ENCODE measurements around the gene PRKCZ.

PRKCZ gene

DNA sequence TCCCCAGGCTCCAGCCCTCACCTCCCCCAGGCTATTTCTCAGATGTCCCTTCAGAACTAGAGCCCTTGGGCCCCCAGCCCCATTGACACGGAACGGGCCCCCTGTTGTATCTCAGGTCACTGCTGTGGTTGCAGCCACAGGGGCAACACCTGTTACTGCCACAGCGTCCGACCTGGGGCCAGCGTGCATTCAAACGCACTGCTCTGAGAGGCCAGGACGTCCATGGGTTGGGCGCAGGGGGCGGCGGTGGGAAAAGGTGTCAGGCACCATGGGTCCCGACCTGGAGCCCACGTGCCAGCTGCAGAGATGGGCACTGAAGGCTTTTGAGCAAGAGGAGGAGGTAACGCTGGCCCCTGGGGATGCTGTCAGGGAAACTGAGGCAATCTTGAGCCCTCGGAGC is 131.1 kb downstream of the PRKCZ start:
- no peak for DNase-seq

DNA sequence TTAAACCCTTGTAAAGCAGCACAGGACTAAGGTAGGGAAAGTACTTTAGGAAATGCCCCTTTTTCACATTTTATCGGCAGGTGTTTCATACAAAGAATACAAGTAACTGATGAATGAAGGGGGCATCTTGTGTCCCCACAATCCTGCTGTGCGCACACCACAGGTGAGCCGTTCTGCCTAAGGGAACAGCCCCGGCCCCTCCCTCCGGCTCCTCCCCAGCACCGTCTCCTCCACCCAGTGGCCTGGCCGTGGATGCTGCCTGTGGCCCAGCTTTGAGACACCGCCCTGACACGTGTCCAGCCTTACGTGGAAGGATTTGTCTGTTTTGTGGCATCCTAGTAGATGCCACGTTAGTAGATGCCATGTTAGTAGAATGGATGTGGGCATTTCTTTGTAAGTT is 131.5 kb downstream of the PRKCZ start:
- no peak for DNase-seq

DNA sequence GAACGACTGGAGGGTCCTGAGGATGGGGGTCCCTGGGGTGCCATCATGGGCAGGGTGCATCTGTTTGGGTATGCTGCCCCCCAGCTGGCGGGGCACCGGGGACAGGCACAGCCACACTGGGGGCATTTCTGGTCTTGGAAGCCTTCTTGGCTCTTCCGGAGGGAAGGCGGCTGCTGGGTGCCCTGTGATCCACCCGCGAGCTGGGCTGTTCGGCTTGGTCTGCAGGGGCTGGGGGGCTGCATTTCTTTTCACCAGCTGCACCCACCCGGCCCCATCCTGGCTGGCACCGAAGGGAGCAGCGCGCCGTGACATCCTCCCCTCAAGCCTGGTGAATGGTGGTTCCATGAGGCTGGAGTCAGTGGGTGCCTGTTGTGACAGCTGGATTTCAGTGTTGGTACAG is 132.2 kb downstream of the PRKCZ start:
- DNase-seq: no peak

DNA sequence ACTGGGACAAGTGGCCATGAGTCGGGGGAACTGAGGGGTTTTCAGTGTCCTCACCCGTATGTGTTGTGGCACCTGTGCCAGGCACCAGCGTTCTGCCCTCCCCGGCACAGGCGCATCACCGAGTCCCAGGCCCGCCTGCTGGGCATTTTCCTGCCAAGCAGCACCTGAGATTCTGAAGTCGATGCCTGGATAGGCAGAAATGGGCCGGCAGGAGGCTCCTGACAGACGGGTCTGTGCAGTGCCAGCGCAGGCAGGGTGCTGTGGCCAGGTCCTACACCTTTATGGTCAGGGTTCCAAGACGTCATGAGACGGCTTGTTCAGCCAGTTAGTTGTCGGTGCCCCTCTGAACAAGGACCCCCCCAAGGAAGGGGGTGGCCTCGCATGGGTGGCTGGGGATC is 133.7 kb downstream of the PRKCZ start:
- no peak for DNase-seq

DNA sequence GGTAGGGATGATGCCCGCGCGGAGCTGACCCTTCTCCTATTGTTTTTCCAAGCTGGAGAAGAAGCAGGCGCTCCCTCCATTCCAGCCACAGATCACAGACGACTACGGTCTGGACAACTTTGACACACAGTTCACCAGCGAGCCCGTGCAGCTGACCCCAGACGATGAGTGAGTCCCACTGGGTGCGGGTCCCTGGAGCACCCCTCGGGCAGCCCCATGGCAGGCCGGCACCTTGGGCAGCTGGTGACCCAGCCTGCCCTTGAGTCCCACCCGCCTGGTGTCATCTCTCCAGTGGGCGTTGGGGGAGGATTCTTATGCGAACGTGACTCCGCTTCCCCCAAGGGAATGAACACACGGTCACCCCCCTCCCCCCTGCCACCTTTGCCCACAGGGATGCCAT is 134.3 kb downstream of the PRKCZ start:
- no peak for DNase-seq

DNA sequence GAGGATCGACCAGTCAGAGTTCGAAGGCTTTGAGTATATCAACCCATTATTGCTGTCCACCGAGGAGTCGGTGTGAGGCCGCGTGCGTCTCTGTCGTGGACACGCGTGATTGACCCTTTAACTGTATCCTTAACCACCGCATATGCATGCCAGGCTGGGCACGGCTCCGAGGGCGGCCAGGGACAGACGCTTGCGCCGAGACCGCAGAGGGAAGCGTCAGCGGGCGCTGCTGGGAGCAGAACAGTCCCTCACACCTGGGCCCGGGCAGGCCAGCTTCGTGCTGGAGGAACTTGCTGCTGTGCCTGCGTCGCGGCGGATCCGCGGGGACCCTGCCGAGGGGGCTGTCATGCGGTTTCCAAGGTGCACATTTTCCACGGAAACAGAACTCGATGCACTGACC is 134.7 kb downstream of the PRKCZ start:
- no peak for DNase-seq

DNA sequence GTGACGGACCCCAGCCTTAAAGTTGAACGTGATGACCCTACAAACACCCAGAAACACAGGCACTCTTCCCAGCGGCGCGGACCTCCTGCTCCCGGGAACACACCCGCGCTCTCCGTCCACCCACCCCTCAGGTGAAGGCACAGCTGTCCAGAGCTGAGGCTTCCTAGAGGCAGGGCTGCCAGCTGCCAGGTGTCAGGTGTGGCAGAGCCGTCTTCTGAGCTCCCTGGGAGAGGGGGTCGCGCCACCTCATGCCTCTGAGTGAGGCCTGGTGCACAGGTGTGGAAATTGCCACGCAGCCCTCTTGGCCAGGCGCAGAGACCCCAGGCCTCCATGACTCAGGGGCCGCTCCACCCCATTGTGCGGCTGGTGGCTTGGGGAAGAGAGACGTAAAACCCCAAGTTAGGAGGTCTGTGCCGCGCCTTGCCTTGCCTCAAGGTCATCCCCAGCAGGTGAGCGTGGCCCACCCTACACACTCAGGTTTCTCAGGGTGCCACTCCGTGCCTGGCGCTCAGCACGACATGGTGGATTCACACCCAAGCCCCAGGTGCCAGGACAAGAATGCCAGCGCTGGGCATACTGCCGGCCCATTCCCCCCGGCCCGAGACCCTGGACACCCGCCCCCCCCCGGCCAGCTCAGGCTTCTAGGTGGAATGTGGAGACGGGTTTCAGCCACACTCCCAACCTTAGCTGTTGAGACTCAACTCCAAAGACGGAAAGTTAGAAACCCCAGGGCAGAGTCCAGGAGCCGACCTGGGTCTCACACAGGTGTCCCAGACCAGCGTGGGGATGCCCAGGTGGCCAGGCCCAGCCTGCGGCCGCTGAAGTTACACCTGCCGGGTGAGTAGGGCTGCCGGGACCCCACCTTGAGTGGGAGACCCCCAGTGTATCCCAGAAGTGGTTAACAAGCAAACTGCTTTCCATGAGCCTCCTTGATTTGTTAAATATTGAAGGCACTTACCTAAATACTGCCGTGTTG is 136.0 kb downstream of the PRKCZ start:
- DNase-seq: peak; percentile 21

DNA sequence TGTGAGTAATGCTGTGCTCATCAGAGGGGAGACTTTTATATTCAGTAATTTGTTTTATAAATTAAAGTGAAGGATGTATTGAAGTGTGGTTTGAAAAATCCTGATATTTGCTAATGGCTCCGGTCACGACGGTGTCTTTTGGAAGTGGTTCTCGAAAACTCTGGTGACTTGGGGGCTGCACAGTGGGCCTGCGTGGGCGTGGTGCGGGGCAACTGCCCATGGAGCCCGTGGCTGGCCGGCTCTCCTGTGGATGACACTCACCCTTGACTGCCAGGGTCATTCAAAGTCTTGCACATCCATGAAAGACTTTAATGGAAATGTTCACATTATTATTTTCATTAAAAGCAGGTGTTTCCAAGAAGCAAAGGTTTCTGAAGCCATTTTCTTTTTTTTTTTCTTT is 136.7 kb downstream of the PRKCZ start:
- DNase-seq: no peak

DNA sequence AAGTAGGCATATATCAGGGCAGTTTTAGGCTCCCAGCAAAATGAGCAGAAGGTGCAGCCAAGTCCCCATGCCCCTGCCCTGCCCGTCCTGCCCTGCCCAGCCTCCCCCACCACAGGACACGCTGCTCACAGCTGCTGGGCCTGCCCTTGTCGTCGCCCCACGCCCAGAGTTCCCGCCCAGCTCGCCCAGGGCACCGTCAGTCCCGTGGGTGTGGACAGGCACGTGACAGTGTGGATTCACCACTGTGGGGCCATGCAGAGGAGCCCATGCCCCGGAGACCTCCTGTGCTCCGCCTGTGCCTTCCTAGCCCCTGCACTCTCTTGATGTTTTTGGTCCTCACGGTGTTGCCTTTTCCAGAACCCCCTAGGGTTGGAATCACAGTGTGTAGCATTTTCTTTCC is 137.4 kb downstream of the PRKCZ start:
- DNase-seq: no peak

DNA sequence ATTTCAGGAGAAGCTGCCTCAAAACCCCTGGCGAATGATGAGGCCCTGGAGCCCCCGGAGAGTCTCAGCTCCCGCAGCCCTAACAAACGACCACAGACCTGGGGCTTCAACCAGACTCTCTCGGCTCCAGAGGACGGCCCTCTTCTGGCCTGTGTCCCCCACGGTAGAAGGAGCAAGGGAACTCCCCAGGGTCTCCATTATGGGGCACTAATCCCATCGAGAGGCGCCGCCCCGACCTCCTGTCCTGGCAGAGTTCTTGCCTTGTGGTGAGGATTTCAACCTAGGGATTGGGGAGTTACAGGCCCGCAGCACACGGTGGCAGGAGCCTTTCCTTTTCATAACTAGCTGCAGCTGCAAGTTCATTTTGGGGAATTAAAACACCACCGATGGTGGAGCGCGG is 138.1 kb downstream of the PRKCZ start:
- no peak for DNase-seq

DNA sequence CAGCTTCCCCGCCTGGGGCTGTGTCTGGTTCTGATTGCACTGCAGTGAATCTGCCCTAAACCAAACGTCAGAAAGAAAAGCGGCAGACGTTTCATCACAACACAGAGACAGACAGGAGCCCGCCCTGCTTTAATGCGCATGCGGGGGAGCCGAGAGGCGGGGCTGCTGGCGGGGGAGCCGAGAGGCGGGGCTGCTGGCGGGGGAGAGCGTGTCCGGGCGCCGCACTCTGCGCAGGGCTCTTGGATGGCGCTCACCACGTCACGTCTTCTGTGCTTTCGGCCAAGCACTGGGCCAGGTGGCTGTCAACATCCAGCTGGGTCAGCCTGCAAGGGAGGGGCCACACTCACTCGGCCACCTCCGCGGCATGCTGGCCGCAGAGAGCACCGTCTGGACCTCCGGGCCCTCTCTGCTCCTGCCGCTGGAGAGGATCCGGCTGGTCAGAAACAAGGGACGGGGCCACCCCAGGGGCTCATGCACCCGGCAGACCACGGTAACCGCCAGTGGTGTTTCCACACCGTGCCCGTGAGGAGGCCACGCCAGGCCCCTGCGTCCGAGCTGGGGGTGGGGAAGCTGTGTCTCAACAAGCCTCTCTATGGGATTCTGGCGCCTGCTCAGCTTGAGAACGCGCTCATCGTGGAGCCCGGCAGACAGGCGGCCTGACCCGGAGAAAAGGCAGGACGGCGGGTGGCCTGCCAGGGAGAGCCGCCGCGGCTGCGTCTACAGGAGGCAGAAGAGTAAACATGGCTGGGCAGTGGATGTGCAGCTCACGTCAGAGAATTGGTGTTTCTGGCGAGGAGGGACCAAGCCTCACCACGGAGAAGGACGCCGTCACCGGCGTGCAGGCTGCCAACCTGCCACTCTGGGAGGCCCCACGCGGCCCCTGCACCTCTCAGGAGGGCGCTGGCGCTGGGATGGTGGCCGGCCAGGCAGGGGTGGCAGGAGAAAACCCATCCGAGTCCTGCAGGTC is 139.5 kb downstream of the PRKCZ start:
- DNase-seq: peak; percentile 97

DNA sequence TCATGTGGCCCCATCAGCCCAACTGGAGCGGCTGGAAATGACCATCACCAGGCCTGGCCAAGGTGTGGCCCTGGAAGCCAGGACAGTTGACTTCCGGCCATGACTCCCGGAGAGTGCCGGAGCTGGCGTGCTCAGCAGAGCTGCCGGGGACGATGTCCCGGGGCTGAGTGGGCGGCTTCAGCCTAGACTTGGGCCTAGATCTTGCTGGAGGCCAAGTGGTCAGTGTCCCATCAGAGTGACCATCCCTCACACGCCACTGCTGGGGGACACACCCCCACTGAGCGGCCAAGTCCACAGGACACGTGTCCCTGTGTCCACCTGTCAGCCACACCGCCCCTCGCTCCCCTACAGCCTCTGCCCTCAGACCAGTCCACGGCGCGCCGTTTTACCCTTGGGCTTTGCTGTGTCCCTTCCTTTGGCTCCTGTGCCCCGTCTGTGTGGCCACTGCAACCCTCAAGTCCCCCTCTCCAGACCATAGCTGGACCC is 140.3 kb downstream of the PRKCZ start:
- peak; percentile 50 for DNase-seq

DNA sequence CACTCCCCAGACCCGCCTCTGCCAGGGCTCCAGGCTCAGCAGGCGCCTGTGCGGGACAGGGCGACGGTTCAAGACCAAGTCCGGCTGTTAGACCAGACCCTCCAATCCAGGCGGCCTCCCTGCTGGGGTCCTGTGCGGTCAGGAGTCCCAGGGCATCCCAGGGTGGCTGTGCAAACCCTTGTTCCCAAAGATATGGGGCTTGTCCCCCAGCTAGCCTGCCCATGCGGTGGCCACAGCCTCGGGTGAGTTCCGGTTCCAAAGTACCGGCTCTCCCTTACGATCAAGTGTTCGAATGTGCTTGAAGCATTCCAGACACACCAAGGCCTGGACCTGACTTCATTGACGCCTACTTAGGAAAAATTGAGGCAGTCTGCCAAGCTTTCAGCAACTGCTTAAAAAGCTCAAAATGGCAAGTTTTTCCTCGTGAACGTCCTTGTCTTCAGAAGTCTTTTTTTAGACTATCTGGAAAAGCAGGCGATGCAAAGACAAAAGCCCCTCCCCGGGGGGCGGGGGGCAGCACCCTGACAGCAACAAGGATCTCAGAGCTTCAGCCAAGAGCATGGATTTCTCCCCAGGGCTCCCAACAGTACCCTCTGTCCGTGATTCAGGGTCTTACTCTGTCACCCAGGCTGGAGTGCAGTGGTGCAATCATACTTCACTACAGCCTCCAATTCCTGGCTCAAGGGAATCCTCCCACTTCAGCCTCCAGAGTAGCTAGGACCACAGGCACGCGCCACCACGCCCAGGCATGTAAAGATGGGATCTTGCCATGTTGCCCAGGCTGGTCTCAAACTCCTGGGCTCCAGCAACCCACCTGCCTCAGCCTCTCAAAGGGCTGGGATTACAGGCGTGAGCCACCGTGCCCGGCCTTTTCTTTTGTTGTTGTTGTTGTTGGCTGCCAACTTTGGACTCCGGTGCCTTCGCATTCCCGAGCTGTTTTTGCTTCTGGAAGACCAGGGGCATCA is 142.1 kb downstream of the PRKCZ start:
- peak; percentile 67 for DNase-seq

DNA sequence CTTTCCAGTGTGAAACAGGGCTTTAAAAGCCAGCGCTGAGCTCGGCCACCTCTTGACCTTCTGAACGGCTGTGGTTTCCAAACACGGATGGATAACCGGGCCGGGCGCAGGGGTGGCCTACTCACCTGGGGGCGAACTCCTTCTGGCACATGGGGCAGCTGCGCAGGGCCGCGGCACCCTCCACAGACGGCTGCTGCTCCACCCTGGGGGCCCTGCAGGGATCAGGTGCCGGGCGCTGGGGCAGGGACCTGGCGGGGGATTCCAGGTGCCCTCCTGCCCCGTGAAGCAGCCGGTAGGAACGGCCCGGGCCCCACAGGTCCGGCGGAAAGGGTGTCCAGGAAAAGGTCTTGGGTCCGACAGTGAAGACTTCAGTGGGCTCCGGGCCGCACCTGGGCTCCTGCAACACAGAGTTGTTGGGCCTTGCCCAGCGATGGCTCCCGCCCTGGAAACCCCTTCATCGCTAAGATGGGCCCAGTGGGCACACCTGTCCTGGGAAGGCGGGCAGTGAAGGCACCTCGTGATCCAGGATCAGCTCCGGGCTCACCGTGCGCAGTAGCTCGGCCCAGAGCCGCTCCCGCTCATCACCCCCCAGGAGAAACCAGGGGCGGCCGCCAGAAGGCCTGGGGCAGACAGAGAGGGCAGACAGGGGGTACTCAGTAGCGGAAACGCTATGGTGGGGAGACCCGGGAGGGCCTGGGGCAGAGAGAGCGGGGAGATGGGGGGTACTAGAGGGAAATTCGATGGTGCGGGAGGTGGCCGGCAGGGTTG is 143.5 kb downstream of the PRKCZ start:
- DNase-seq: no peak

DNA sequence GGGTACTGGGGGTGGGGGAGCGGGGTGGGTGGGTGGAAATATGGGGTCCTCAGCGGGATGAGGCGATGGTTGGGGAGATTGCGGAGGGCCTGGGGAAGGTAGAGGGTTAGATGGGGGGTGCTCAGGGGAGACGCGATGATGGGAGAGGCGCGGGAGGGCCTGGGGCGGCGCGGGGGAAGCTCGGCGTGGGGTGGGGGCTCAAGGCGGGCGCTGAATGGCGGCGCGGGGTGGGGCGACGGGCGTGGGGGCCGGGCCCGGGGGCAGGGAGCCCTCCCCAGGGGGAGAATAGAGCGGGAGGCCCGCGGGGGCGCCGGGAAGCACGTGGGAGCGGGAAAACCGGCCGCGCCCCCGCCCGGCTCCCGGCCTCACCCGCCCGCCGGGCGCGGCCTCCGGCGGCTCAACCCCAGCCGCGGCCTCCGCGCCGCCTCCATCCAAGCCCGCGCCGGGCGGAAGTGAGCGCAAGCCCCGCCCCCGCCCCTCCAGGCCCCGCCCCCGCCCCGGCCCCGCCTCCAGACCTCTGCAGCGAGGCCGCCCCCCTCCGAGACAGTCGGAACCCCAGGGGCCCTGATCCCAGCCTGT is 144.2 kb downstream of the PRKCZ start, which contains the start of gene FAAP20:
Gene FAAP20, minus strand, starts transcription at position 454 of the 579 bp plus-strand sequence. Its CDS starts 23 bp downstream, at position 431.
- peak; percentile 92 for DNase-seq

DNA sequence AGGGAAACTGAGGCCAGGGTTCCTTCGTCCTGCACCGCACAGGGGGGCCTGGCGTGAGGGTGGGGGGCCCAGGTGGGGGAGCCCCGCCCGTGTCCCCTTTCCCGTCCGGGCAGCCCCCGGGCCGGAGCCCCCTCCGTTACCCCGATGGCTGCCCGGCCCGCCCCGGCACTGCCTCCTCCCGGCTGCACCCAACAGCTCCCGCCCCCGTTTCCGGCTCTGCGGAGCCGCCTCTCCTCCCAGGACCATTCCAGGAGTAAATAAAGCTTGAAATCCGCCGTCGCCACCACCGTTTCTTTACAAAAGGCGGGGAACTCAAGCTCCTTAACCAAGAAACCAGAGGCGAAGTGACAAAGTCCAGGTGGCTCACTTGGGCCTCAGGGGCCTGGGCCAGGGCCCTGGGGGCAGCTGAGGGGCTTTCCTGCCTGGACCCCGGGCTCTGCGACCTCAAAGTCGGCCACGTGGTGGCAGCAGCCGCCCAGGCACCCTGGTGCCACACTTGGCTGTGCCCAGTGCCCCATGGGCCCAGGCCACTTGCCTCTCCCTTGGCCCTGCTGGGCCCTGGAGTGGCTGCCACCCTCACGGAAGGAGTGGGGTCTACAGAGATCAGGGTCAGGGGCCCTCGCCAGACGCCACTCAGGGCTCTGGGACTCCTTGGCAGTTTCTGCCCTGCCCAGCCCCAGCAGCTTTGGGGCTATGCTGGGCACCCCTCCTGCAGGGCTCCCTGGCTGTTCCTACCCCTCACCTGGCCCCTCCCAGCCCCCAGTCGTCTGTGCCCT is 144.9 kb downstream of the PRKCZ start:
- DNase-seq: peak; percentile 93

DNA sequence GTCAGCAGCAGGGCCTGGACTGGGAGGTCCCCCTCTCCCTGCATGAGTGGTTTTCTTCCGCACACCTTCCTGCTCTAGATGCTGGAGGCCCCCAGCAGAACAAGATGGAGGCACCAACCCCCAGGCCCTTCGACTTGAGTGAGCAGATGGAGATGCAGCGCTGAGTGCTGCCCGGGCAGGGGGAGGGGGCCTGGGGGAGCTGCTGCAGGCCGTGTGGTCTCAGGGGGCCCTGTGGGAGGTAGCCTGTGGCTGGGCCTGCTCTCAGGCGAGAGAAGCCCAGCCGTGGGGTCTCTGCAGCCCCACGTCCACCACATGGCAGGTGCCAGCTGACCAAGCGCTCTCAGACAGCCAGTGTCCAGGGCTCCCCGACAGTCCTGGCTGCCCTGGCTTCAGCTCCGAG is 145.6 kb downstream of the PRKCZ start:
- DNase-seq: no peak

DNA sequence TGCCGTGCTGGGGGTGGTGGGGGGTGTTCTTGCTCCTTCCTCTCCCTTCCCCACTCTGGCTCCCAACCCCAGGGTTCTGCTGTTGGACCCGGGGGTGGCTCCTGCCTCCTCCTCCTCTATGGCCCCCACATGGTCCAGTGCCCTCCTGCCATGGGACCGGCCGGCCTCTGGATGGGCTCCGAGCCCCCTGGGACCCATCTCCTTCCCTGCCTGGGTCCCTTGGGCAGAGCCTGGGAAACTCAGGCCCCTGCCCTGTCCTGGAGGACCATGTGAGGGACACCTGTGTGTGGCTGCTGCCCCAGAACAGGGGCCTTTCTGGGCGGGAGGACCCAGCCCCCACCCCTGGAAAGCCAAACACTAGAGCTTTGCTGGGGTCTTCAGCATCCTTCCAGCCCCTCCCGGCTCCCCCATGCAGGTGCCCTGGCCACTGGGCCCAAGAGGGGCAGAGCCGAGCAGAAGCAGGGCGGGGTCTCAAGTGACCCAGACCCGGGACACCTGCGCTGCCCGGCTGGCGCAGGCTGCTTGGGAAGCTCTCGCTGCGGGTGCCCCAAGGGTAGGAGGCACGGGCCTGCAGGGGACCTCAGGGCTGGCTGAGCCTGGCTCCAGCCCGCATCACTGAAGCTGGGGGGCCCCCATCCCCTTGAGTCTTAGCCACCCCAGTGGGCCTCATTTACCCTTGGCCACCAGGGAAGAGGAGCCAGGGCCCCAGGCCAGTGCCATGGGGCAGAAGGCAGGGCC is 146.9 kb downstream of the PRKCZ start:
- DNase-seq: no peak

DNA sequence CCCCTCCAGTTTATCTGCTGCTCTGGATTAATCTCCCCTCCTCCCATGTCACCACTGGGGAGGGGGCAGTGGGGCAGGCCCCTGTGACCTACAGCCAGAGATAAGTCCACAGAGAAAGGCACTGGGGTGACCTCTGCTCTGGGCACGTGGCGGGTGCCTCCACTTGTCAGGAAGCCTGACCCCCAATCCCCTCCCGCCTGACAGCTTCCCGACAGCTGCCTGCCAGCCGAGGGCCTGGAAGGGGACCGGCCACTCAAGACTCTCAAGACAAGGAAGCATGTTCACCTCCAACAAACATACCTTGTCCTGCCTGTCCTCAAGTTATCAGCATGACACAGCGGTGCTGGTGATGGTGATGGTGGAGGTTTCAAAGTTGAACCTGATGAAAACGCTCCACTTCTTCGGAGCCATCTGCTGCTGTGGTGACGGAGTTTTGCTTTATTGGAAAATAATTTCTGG is 147.5 kb downstream of the PRKCZ start:
- DNase-seq: no peak
